ENCODE data around the gene FLOT2. TPM values are rescaled to one million over a fixed set of nuclear protein-coding genes. Genes with fewer than 3 reads are reported as not detected.

The FLOT2 gene
- total and polyA plus RNA-seq, 2 donors (not counting 1 experiment from before 2014, with no cell fraction given): 196 to 270 TPM

DNA sequence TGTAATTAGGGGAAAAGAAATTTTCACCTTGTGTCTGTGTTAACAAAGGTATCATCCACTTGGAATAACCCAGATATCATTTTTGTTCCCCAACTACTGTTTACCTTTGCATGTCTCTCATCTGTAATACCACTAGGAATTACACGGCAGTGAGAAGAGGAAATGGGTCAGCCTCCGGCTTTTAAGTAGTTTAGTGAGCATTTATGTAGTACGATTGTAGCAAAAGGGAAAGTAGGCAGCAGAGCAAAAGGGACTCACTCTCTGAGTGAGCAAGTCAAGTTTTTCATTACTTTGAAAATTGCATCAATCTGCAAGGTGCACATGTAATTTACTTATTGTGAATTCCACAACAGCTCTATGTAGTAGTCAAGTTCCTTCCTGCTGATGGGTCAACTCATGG is 42.6 kb upstream of the FLOT2 start:
- Histone ChIP-seq H3K9me3 (ENCODE audit: control extremely low read depth in 1 of 3, control insufficient read depth in 2 of 3, insufficient read depth in 1 of 3, low read length in 2 of 3) (no peaks in the 10 kb centered on the region), H3K27ac (ENCODE audit: low read length in 2 of 2) (no peak overlapping the region), H3K27me3 (replicated peaks in 1 of 4; ENCODE audit: control extremely low read depth in 1 of 4, control insufficient read depth in 3 of 4, insufficient read depth in 4 of 4, low read length in 3 of 4) (no peaks in the 10 kb centered on the region), H2AFZ (ENCODE audit: insufficient read depth, low read depth, low read length, poor library complexity, severe bottlenecking) (no peak overlapping the region), H3K4me1 (ENCODE audit: control insufficient read depth in 2 of 2, insufficient read depth in 2 of 2, low read length in 2 of 2) (peaks cover 32 to 44% of the 10 kb centered on the region in 2 donors), H4K20me1 (ENCODE audit: control insufficient read depth, insufficient read depth, low read length, poor library complexity, severe bottlenecking) (peaks cover 90% of the 10 kb centered on the region), H3K36me3 (replicated peaks in 1 of 2; ENCODE audit: control extremely low read depth in 1 of 2, control insufficient read depth in 1 of 2, extremely low read depth in 1 of 2, insufficient read depth in 2 of 2, low read length in 1 of 2) (peaks cover 0 to 20% of the 10 kb centered on the region in 2 experiments), H3K9ac (ENCODE audit: low read length) (no peak overlapping the region), H3K79me2 (ENCODE audit: control insufficient read depth, insufficient read depth, low read length) (peaks cover 100% of the 10 kb centered on the region), H3K4me2 (replicated peaks; ENCODE audit: low read depth, low read length, poor library complexity, severe bottlenecking) (peak overlapping the region; percentile 10), H3K4me3 (ENCODE audit: control extremely low read depth in 1 of 5, extremely low read depth in 1 of 5, insufficient read depth in 1 of 5, low read depth in 2 of 5, low read length in 4 of 5) (no peak overlapping the region)
- intact Hi-C loops (cut with micrococcal nuclease): no loop called here
- H3K27ac Mint-ChIP-seq: no peak overlapping the region
- DNase-seq: no peak
- H3K9me3 Mint-ChIP-seq (ENCODE audit: insufficient read depth): no peaks in the 10 kb centered on the region
- no peaks in the 10 kb centered on the region for H3K27me3 Mint-ChIP-seq
- CTCF ChIA-PET: interaction anchor here (0.9 to 2.1 kb wide), 2 partner anchors 24 to 176 kb away, joined by 3 to 6 read pairs; no protein-coding TSS in a partner anchor
- TF ChIP-seq EZH2 (IDR thresholded peaks at IDR 0.05; ENCODE audit: borderline replicate concordance, insufficient read depth, low read depth, low read length, poor library complexity, severe bottlenecking): no peak
- TF ChIP-seq, protein P1, sequence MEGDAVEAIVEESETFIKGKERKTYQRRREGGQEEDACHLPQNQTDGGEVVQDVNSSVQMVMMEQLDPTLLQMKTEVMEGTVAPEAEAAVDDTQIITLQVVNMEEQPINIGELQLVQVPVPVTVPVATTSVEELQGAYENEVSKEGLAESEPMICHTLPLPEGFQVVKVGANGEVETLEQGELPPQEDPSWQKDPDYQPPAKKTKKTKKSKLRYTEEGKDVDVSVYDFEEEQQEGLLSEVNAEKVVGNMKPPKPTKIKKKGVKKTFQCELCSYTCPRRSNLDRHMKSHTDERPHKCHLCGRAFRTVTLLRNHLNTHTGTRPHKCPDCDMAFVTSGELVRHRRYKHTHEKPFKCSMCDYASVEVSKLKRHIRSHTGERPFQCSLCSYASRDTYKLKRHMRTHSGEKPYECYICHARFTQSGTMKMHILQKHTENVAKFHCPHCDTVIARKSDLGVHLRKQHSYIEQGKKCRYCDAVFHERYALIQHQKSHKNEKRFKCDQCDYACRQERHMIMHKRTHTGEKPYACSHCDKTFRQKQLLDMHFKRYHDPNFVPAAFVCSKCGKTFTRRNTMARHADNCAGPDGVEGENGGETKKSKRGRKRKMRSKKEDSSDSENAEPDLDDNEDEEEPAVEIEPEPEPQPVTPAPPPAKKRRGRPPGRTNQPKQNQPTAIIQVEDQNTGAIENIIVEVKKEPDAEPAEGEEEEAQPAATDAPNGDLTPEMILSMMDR (IDR thresholded peaks at IDR 0.05): no peak
- POLR2A ChIA-PET: interaction anchor here (0.9 kb wide), 1 partner anchor 9 kb away, joined by 3 read pairs; no protein-coding TSS in a partner anchor
- H3K4me3 Mint-ChIP-seq: peak overlapping the region; percentile 2
- no peak for ATAC-seq (ENCODE audit: low read depth)
- peaks cover 80% of the 10 kb centered on the region for H3K4me1 Mint-ChIP-seq
- WGBS (ENCODE audit: insufficient coverage): no CpG with 5 or more reads among the region's 3 CpGs

DNA sequence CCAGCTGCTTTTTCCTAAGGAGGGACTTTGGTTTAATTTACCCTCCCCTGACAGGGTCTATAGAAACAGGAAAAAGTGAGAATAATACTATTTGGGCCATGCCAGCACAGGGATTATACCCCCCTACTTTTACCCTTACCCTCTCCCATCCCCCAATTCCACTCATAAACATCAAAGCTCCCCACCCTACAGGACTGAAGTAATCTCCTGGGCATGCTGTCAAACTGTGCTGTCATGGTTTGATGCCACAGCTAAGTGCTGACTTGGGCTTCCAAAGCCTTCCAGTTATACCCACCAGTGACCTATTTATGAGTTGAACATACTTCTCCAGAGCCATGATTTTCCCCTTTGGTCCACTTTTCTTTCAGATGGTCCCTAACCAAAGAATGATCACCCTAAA is 41.0 kb upstream of the FLOT2 start:
- no peak overlapping the region for H3K4me3 Mint-ChIP-seq
- no peaks in the 10 kb centered on the region for H3K9me3 ChIP-seq (ENCODE audit: control extremely low read depth in 1 of 3, control insufficient read depth in 2 of 3, insufficient read depth in 1 of 3, low read length in 2 of 3)
- intact Hi-C loops (cut with micrococcal nuclease): no loop called here
- H3K4me1 ChIP-seq (ENCODE audit: control insufficient read depth in 2 of 2, insufficient read depth in 2 of 2, low read length in 2 of 2): peaks cover 27 to 35% of the 10 kb centered on the region in 2 donors
- DNase-seq: no peak
- no peaks in the 10 kb centered on the region for H3K9me3 Mint-ChIP-seq (ENCODE audit: insufficient read depth)
- peaks cover 75% of the 10 kb centered on the region for H3K4me1 Mint-ChIP-seq
- no peak overlapping the region for H3K27ac Mint-ChIP-seq
- peaks cover 92% of the 10 kb centered on the region for H4K20me1 ChIP-seq (ENCODE audit: control insufficient read depth, insufficient read depth, low read length, poor library complexity, severe bottlenecking)
- POLR2A ChIA-PET: no interaction called here
- H3K79me2 ChIP-seq (ENCODE audit: control insufficient read depth, insufficient read depth, low read length): peaks cover 100% of the 10 kb centered on the region
- no peak overlapping the region for H3K9ac ChIP-seq (ENCODE audit: low read length)
- H3K27me3 Mint-ChIP-seq: no peaks in the 10 kb centered on the region
- no peaks in the 10 kb centered on the region for H3K27me3 ChIP-seq (replicated peaks in 1 of 4; ENCODE audit: control extremely low read depth in 1 of 4, control insufficient read depth in 3 of 4, insufficient read depth in 4 of 4, low read length in 3 of 4)
- ATAC-seq (ENCODE audit: low read depth): no peak
- H3K4me2 ChIP-seq (replicated peaks; ENCODE audit: low read depth, low read length, poor library complexity, severe bottlenecking): no peak overlapping the region
- no peak overlapping the region for H2AFZ ChIP-seq (ENCODE audit: insufficient read depth, low read depth, low read length, poor library complexity, severe bottlenecking)
- no peak overlapping the region for H3K27ac ChIP-seq (ENCODE audit: low read length in 2 of 2)
- TF ChIP-seq EZH2 (IDR thresholded peaks at IDR 0.05; ENCODE audit: borderline replicate concordance, insufficient read depth, low read depth, low read length, poor library complexity, severe bottlenecking): no peak
- TF ChIP-seq, protein P1 (IDR thresholded peaks at IDR 0.05): no peak
- no peak overlapping the region for H3K4me3 ChIP-seq (ENCODE audit: control extremely low read depth in 1 of 5, extremely low read depth in 1 of 5, insufficient read depth in 1 of 5, low read depth in 2 of 5, low read length in 4 of 5)
- peaks cover 0 to 18% of the 10 kb centered on the region in 2 experiments for H3K36me3 ChIP-seq (replicated peaks in 1 of 2; ENCODE audit: control extremely low read depth in 1 of 2, control insufficient read depth in 1 of 2, extremely low read depth in 1 of 2, insufficient read depth in 2 of 2, low read length in 1 of 2)
- CTCF ChIA-PET: interaction anchor here (1.4 to 2.0 kb wide), 2 partner anchors 22 to 179 kb away, joined by 3 to 9 read pairs; no protein-coding TSS in a partner anchor

Measured in B cell (primary cell).